Activated T-cell treated with anti-CD3 and anti-CD28 coated beads for 1 hour (primary cell): ENCODE results near the gene CYP27A1.

ENCODE experiments used
- DNase-seq: peaks from one replicate; pipeline ENCODE4 v3.0.0-alpha.2; 2020; ENCODE audit warnings: low read depth

Gene CYP27A1

DNA sequence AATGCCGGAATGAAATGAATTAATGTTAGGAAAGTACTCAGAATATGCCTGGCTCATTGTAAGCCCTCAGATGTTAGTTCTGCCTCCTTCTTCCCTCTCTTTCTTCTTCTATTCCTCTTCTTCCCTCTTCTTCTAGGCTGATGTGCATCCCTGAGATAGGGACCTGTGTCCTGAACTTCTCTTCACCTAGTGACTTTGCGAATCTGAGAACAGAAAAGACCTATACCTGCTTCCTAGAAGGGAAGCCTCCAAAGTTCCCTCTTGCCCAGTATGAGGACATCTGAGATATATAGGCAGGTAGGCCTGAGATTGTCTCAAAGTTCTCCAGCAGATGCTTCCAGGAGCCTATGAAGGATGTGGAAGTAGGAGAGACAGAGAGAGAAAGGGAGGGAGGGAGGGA, 8.1 kb upstream of the CYP27A1 start:
- DNase-seq: no peak

DNA sequence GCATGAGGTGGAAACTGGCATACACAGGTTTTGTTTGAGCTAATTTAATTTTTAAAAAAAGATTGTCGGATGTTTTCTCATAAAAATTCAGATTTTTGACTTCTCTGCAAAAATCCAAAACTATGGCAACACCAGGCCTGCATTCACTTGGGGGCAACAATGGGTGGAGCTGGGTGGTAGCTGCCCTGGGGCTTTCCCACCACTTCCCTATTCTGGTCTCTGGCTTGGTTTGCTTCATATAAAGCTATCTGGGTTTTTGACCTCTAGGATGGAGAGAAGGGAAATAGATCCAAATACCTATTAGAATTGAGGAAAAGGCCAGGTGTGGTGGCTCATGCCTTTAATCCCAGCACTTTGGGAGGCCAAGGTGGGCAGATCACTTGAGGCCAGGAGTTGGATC, 5.5 kb upstream of the CYP27A1 start:
- DNase-seq: no peak

DNA sequence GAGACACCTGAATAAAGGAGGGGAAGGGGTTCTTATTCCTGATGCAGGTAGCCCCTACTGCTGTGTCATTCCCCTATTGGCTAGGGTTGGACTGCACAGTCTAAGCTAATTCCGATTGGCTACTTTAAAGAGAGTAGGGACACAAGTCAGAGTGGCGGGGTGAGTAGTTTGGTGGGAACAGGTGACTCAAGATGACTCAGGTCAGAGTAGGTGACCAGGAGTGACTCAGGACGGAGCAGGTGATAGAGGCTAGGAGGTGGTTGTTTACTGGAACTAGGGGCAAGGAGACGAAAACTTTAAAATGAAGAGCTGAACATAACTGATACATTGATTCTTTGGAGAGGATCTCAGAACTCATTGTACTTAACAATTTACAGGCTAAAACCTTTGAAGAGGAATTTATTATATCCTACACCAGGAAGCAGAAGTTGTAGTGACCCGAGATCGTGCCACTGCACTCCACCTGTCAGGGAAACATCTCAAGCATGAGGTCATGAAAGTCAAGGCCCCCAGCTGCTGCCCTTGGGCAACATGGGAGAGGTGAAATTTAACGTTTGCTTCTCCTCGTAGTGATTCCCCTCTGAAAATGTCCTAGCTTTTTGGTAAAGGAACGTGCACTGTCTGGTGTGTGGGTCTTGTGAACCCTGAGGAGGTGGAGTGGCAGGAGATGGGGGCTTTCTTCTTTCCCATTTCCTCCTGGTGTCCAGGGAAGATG, 4.5 kb upstream of the CYP27A1 start:
- no peak for DNase-seq

DNA sequence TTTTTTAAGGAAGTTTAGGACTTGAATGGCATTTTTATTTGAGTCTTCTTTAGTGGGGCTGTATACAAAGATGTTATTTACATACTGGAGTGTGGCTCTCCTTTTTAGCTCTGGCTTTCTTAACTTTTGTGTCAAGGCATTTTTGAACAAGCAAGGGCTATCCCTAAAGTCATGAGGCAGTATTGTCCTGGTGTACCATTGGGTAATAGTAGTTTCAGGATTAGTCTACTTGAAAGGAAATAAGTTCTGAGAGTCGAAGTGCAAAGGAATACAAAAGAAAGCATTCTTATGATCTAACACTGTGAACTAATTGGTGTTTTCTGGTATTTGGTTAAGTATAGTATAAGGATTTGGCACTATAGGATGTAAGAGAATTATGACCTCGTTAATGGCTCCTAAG, 1.9 kb upstream of the CYP27A1 start:
- DNase-seq: no peak

DNA sequence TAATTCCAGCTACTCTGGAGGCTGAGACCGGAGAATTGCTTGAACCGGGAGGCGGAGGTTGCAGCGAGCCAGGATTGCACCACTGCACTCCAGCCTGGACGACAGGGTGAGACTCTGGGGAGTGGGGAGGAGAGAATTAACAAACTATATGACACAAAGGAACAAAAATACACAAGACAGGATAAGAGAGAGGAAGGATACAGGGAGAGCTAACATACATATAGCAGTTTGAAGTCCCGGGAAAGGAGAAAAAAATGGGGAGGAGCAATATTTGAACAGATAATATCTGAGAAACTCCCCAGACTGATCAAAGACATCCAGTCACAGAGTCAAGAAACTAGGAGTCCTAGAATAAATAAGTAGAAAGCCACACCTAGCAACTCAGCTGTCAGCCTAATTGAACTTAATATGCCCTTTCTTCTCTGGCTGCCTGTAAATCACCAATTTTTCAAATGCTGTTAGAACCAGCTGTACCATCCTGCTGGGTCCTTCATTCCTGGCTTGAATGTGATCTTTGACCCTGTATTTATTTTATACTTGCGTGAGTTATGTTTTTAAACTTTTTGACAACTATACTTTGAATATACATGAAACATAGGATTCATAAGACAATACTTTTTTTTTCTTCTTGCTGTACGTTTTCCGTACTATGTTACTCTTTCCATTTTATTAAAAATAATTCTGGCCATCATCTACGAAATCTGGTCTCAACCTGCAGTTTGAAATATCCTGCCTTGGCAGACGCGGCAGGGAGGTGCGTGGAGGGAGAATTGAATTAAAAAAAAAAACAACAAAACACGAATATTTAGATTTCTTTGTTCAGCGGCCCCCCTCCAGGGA, 876 bp upstream of the CYP27A1 start:
- no peak for DNase-seq

DNA sequence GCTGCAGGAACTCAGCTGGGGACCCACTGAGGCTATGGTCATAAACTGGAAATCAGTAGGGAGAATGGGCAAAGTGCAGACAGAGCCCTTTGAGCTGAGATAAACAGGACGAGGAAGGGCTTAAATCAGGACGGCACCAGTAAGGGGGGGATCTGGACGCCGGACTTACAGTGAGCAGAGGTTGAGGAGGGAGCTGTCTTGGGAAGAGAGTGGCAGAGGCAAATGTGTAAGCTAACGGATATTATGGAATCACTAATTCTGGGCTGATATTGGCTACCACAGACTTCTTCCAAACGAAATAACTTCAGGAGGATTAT, 539 bp downstream of the CYP27A1 start:
- no peak for DNase-seq

DNA sequence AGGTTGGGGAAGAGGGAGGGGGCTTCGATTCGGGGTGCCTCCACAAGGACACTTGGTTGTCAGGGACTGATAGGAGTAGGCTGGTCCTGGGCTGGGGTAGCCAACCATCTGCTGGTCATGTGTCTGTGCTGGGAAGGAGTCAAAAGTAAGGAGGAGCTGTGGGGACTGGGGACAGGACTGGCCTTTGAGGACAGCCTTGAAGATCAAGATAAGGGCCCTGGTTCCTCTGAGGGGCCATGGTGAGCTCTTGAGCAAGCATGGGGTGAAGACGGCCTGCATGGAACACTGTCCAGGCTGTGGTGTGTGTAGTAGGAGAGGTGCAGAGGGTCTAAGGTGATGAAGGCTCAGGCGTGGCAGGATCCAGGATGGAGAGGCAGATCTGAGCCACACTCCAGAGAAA, 1.7 kb downstream of the CYP27A1 start:
- no peak for DNase-seq

DNA sequence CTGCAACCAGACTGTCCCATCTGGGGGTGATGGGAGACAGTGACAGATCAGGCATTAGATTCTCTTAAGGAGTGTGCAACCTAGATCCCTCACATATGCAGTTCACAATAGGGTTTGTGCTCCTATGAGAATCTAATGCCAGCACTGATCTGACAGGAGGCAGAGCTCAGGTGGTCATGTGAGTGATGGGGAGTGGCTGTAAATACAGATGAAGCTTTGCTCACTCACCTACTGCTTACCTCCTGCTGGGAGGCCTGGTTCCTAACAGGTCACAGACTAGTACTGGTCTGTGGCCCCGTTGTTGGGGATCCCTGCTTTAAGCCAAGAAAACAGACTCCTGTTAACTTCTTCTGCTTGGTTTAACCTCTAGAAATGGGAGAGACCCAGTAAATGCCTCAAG, 3.2 kb downstream of the CYP27A1 start:
- no peak for DNase-seq

DNA sequence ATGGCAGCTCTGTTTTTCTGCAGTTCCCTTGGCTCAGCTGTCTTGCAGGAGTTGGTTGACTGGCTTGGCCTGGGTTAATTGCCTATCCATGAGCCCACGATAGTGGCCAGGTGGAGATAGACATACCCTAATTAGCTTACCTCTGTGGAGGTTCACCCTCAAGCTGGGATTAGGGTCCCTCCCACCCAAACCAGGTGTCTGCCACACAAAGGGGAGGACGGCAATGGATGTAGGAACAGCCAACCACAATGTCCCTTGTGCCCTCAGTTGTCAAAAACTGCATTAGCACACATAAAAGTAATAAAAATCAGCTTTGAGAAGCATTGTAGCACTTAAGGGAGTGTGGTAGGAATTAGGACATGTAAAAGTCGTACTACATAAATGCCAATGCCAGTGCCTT, 4.2 kb downstream of the CYP27A1 start:
- DNase-seq: no peak

DNA sequence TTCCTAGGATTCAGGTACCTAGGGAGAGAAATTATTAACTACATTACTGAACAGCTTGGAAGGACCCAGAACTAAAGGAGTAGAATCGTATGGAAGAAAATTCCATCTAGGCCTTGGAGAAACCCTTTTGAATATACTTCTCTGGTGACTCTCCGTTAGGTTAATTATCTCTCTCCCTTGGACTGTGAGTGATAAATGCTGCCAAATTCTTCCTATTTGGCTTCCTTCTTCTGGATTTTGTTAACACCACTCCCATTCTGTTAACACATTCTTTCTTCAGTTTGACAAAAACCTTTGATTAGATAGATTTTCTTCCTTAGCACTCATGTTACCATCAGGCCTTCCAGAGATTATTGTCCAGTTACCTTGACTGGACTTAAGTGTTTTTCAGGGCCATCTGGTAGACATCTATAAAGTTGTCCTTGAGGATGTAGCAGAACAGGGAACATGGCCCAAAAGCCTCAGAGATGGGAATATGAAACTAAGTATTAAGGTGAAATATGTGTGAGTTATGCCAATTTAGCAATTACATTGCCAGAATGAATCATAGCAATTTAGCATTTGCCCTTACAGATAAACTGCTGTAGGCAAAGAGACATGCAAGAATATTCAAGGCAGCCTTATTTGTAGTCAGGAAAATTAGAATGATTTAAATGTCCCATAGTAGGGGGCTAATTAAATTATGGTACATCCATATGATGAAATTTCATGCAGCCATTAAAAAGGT, 6.7 kb downstream of the CYP27A1 start:
- DNase-seq: no peak

DNA sequence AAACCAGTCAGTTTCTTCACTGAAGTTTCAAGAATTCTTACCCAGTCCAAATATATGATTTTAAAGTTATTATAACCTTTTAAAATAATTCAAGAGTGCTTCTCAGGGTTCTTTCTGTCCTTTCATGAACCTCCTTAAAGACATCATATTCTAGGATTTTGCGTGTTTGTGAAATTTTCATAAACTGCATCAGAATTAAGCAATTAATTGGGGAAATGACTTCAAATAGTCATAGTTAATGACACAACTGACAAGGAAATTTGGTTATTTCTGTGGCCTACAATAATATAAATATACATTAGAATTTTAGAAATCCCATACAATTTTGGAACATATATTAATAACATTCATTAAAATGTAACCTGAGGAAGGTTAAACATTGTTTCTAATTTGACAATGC, 10.5 kb downstream of the CYP27A1 start:
- DNase-seq: no peak

DNA sequence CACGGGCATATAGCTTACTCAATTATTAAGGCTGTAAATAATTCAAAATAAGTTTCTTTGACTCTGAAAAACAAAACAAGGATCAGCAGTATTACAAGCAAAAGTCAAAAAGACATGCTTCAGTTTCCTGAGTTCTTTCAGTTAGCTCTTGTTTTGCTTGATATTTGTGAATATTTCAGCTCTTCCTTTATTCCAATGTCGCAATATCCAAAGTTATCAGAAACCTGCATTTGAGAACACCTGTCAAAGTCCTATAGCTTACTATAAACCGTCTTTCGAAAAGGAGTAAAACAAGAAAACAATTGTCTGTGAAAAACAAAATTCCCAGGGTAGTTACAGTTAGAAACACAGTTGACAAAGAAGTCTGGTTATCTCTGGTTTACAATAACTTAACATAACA, 14.7 kb downstream of the CYP27A1 start:
- DNase-seq: no peak

DNA sequence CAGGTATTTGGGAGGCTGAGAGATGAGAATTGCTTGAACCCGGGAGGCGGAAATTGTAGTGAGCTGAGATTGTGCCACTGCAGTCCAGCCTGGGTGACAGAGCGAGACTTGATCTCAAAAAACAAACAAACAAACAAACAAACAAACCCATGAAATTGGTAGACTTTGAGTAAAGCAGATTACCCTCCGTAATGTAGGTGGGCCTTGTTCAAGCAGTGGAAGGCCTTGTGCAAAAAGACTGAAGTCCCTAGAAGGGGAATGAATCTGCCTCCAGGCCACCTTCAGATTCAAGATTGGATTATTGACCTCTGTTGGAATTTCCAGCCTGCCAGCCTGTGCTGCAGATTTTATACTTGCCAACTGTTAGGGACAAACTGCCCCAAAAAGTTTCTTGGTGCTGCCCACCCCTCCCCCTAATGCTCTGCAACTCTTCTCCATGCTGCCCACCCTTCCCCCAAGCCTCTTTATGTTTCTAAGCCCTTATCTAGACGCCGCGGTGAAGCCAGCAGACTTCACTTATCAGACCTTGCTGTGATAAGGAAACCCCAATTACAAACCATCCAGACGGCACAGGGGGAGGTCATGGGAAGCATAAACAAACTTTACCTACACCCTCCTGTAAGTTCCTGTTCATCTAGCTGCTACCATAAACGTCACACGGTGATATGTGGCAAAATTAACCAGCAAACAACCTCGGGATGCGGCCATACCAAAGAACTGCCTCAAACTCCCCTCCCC, 17.0 kb downstream of the CYP27A1 start:
- no peak for DNase-seq

DNA sequence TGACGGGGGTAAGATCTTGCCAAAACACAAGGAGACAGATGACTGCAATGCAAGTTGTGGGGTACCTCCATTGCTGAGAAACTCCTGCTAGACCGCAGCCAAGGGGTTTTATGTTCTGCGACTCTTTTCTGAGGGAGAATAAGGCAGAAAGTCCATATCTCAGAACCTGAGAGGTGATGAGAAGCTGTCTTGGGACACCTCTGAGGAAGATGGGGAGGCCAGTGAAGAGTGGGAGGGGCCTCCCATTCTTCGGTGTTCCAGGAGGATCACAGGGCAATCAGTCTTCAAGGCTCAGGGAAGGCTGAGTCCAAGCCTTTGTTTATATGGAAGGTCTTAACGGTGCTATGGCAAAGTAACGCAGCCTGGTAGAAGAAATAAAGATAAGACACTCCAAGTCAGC, 18.0 kb downstream of the CYP27A1 start:
- no peak for DNase-seq

DNA sequence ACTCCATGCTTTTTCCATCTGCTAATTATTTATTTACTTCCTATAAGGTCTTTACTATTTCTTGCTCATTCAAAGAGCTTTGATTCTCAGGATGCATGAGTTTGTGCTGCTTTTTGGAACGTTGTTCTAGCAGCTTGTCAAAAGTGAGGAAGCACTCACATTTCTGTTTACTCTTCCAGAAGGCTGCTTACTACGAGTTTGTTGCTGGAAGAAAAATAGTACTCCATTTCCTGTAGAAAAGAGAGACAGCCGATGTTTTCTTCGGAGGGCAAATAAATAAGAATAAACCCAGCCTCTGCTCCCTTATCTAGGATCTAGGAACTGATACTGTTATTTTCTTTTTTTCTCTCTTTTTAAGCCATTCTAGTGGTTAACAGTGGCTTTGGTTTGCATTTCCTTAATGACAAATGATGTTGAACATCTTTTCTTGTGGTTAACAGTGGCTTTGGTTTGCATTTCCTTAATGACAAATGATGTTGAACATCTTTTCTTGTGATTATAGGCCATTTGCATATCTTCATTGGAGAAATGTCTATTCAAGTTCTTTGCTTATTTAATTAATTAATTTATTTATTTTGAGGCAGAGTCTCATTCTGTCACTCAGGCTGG, 20.5 kb downstream of the CYP27A1 start:
- no peak for DNase-seq

DNA sequence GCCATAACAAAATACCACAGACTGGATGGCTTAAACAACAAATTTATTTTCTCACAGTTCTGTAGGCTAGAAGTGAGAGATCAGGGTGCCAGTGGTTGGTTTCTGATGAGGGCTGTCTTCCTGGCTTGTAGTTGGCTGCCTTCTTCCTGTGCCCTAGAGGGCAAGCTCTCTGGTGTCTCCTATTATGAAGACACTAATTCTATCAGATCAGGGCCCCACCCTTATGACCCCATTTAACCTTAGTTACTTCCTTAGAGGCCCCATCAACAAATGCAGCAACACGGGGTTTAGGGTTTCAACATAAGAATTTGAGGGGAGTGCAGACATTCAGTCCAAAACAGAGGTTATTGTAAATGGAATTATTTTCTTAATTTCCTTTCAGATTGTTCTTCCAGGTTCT, 22.9 kb downstream of the CYP27A1 start:
- DNase-seq: no peak

DNA sequence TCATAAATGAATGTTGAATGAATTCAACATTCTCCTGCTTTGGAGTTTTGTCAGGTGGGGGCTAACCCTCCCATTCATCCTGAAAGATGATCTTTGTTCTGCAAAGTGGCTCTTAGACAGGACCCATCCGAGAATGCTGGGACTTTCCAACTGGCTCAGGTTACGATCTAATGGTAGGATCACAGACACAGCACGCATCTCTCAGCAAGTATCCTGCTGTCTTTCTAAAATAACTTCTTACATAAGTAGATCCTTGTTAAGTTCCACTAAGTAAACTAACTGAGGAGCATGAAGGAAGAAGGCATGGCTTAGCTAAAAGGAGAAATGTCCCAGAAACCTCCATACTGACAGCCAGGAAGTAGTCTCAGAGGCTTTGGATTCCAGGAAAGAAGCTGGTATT, 23.7 kb downstream of the CYP27A1 start:
- DNase-seq: no peak

DNA sequence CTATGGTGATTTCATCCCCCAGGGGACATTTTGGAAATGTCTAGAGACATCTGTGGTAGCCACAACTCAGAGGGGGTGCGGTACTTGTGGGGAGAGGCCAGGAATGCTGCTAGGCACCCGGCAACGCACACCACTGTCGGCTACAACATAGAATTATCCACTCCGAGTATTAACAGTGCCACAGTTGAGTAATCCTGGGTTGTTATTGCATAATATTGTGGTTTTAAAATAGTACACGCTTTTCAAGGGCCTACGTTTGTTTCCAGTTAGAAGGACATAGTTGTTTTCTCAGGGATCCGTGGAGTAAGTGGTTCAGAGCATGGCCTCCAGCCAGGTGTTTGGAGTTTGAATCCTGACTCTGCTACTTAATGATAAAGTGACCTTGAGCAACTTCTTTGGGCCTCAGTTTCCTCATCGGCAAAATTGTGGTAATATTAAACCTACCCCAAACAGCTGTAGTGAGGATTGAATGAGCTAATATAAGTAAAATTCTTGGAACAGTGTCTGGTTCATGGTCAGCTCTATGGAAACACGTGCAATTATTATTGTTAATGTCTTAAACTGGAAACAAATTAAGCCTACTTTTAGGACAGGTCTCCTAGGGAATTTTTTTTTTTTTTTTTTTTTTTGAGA, 24.5 kb downstream of the CYP27A1 start:
- DNase-seq: no peak

DNA sequence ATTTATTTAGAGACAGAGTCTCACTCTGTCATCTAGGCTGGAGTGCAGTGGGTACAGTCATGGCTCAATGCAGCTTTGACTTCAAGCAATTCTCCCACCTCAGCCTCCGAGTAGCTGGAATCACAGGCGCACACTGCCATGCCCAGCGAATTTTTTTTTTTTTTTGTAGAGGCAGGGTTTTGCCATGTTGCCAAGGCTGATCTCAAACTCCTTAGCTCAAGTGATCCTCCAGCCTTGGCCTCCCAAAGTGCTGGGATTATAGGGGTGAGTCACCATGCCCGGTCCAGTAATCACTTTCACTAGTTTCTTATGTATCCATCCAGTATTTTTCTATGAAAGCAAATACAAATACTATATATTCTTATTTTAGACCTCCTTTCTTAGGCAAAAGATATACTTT, 25.7 kb downstream of the CYP27A1 start:
- no peak for DNase-seq

DNA sequence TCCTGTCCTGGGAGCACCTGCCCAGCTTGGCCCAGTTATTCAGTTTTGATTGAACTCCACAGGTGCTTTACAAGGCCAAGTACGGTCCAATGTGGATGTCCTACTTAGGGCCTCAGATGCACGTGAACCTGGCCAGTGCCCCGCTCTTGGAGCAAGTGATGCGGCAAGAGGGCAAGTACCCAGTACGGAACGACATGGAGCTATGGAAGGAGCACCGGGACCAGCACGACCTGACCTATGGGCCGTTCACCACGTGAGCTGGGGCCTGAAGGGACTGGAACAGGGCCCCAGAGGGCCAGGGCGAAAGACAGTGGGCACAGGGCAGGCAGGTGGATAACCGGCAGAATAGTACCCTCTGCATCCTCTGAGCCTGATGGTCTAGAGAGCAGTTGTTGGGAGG, 27.6 kb downstream of the CYP27A1 start:
- no peak for DNase-seq

DNA sequence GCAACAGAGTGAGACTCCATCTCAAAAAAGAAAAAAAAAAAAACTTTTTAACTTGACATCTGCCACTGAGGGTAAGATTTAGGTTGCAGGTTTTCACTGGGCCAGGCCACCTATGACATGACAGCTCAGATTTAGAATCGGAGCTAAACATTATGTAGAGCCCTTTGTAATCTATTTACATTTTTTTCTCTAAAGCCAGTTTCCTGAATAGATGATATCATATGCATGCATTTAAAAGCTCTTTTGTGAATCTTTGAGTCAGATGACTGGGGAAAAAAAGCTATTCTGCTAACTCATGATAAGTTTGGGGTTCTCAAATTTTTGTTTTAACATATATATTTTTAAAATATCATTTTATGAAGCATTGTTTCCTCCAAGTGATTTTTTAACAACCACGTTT, 28.3 kb downstream of the CYP27A1 start:
- DNase-seq: no peak

DNA sequence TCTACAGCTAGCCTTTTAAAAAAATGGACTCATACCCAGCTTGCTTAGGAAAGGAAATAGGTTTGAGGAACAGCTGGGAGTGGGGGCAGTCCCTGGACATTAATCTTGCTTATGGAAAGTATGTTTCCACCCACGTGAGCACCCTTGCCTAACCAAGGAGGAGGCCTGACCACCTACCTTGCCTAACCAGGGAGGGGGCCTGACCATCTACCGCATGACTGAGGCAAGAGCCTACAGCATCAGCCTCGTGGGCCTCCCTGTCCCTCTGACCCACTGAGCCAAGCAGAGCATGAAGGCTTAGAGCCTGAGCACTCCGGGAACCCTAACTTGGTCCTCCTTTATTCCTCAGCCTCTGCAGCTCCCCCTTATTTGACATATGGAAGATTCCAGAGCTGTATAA, 29.4 kb downstream of the CYP27A1 start:
- no peak for DNase-seq
